HUDEP-2 (cell line): ENCODE data around the gene SNF8.
A peak's percentile ranks its signal among the peaks of the same experiment; 100 is the strongest.
"Not testable (repeated sequence)": the region's sequence is repeated elsewhere in the genome, so short reads cannot be mapped to it uniquely, and the experiment has no call there.

Experiments
- DNase-seq, 76 experiments: peaks; one replicate each; lab custom pipeline; 2025; ENCODE audit not compliant: unreplicated experiment in 76 of 76; lab: John Stamatoyannopoulos, UW

The SNF8 gene

GRCh38 chr17:48944515-48945260 lies at the start of gene SNF8:
TSS of gene SNF8 (minus strand) at chr17:48944842. CDS start at chr17:48944734, 108 bp downstream.
- peak in 75 of 76 experiments; percentile 21 to 94 (median 80) for DNase-seq

DNA sequence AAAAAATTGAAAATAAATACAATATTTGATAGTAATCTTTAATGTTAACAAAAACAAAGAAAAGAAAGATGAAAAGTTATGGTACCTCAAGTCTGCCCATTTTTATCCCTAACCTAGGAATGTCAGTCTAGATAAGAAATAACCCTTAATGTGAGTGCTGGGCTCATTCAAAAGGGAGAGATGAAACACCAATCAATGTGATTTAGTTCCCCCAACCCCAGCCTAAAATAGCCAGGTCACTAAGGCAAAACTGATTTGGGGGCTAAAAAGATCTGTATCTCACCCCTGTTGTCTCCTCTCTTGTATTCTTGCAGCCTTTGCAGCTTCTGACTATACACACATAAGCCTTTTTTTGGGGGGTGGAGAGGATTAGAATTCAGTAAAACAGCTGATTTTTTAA lies 49.3 kb upstream of the SNF8 start:
- no peak for DNase-seq

DNA sequence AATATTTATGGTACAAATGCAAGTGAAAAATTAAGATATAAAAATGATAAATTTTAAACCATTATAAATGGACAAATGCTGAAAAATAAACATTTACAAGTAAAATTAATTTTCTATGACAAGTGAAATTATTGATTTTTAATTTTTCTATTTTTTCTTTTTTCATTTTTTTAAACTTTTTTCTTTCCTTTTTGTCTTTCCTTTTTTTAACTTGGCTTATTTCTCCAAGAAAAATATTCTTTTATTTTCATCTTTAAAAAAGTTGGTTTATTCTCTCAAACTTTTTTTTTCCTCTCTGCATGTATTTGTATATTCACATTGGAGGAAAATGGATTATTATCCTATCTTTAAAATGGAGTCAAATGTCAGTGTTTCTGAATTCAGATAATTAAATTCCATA lies 48.7 kb upstream of the SNF8 start:
- no peak for DNase-seq

- DNase-seq = no peak
Observed at GRCh38 chr17:48992444-48992843, 47.8 kb upstream of the SNF8 start.

- DNase-seq = no peak
Observed at GRCh38 chr17:48990882-48991357, 46.3 kb upstream of the SNF8 start.

GRCh38 chr17:48989100-48989499 lies 44.5 kb upstream of the SNF8 start:
- no peak for DNase-seq

DNA sequence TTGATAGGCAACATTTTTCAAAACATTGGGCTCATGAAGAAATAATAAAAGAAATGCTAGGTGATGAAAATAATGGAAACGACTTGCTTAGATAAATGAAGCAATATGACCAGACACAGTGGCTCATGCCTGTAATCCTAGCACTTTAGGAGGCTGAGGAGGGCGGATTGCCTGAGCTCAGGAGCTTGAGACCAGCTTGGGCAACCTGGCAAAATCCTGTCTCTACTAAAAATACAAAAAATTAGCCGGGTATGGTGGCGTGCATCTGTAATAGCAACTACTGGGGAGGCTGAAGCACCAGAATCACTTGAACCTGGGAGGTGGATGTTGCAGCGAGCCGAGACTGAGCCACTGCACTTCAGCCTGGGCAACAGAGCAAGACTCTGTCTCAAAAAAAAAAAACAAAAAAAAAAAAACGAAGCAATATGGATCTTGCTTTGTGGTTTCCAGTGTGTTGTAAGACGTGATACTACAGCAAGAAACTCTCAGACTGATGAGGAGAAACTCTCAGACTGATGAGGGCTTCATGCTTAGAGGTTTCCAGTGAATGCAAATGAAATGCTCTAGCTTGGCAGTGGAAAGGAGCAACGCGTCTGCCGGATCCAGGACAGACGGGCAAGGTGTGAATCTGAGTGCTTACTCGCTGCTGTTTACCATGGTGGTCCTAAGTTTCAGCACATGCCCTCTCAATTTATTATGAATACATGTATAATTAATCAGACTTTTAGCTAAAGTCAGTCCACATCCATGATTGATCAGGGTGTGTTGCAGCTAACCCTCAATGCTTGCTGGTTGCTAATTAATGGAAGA lies 41.0 kb upstream of the SNF8 start:
- no peak for DNase-seq

DNA sequence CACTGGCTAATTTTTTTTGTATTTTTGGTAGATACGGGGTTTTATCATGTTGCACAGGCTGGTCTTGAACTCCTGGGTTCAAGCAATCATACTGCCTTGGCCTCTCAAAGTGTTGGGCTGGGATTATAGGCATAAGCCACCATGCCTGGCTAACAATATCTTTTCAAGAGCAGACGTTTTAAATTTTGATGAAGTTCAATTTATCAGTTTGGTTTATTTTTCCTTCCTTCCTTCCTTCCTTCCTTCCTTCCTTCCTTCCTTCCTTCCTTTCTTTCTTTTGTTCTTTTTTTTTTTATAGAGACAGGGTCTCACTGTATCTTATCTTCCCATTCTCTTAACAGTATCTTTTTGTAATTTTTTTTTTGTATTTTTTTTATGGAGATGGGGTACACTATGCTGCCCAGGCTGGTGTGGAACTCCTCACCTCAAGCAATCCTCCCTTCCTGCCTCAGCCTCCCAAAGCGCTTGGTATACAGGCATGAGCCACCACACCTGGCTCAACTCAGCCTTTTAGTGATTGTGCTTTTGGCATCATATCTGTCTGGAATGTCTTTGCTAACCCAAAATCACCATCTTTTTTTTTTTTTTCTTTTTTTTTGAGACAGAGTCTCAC lies 37.4 kb upstream of the SNF8 start:
- no peak for DNase-seq

DNA sequence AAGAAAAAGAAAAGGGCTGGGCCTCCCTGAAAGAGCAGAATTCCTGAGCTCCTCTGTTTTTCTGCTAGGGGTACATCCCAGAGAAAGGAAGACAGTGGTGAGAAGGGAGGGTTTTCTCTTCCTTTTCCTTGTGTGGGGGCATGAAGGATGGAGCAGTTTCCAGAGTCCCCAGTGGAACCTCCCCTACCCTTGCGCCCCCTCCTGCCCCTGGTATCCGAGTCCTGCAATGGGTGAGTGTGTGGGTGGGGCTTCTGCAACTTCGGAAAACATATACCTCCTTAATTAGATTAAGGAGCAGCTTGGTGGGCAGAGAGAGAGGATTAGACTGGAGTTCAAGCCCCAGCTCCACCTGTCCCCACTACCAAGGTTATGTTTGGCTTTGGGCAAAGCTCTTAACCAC lies 29.2 kb upstream of the SNF8 start:
- DNase-seq = no peak

DNA sequence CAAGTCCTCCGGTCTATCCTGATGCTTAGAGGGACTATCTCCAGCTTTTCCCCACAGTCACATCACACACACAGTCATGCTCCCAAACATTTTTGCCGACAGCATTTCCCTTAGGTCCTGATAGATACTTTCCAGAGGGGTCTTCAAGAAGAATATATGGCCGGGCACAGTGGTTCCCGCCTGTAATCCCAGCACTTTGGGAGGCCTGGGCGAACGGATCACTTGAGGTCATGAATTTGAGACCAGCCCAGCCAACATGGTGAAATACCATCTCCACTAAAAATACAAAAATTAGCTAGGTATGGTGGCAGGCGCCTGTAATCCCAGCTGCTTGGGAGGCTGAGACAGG lies 28.1 kb upstream of the SNF8 start:
- no peak for DNase-seq

DNA sequence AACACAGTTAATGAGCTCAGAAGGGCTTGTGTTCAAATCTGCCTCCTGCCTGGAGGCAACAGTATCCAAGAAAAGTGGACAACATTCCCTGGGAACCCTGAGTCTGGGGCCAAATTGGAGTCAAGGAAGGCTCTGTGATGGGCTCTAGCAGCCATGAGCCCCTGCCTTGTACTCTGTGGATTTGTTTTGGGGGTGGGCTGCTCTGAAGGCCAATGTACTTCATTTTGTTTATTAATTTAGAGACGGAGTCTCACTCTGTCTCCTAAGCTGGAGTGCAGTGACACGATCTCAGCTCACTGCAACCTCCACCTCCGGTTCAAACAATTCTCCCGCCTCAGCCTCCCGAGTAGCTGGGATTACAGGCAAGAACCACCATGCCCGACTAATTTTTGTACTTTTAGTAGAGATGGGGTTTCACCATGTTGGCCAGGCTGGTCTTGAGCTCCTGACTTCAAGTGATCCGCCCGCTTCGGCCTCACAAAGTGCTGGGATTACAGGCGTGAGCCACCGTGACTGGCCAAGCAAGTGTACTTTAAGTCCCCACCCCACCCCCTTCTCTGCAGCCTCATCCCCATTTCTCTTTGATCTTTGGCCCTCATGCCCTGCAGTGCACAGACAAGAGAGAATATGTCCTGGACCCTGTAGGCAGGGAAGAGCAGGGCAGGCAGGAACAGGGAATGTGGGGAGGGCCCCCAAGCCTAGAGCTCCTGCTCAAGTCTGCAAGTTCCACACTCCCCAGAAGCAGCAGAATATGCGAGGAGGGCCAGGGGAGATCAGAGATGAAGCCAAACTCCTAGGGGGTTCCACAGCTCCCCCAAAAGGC lies 26.4 kb upstream of the SNF8 start:
- no peak for DNase-seq

- peak in 6 of 76 experiments; percentile 14 to 37 (median 28) for DNase-seq
Observed at GRCh38 chr17:48970224-48970623, 25.6 kb upstream of the SNF8 start.

DNA sequence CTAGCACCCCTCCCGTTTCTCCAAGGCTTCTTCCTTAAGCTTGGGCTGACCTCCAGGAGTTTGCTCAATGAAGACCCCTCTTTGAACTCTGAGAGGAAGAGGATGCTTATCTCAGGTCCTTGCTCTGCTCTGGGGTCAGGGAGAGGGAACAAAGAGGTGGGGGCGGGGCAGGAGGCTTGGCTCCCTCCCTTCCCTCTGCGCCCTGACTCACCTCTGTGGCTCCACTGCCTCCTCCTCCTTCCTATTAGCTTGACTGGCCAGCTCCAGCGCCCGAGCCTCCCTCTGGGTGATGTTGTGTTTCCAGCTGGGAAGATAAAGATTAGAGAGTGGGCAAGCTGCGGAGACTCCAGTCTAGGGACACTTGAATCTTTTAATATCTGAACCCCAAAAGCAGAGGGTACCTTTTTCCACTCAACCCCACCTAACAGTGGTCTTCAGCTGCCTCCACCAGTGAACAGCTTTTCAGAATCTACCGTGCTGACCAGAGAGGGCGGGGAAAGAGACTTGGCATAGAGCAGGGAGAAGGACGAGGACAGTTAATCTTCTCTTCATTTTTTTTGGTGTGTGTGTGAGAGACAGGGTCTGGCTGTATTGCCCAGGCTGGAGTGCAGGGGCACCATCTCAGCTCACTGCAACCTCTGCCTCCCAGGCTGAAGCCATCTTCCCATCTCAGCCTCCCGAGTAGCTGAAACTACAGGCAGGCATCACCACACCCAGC lies 17.0 kb upstream of the SNF8 start:
- no peak for DNase-seq

- DNase-seq = no peak
Observed at GRCh38 chr17:48960834-48961515, 16.3 kb upstream of the SNF8 start.

GRCh38 chr17:48954300-48954755 lies 9.7 kb upstream of the SNF8 start:
- DNase-seq = peak in 20 of 76 experiments; percentile 2 to 59 (median 29)

GRCh38 chr17:48952904-48953303 lies 8.3 kb upstream of the SNF8 start:
- no peak for DNase-seq

DNA sequence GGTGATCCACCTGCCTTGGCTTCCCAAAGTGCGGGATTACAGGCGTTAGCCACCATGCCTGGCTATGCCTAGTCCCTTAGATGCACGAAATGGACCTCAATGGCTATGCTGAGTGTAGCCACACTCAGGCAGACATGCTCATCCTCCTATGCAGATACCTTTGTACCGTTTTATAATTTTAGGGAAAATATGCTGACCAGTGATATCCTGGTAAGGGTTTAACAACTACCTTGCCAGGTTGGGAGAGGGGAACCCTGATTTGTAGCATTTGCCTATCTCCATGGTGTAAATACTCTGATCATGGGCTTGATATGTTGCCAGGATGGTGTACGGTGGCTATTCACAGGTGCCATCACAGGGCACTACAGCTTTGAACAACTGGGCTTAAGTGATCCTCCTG lies 6.9 kb upstream of the SNF8 start:
- DNase-seq = no peak

DNA sequence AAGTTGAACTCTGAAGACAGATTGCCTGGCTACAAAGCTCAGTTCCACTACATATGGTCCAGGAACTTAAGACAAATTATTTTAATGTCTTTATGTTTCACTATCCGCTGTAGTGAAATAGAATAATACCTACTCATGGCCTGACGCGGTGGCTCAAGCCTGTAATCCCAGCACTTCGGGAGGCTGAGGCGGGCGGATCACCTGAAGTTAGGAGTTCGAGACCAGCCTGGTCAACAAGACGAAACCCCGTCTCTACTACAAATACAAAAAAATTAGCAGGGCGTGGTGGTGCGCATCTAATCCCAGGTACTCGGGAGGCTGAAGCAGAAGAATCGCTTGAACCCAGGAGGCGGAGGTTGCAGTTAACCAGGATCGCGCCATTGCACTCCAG lies 614 bp upstream of the SNF8 start:
- not testable (repeated sequence) for DNase-seq

GRCh38 chr17:48933035-48933434 lies 11.6 kb downstream of the SNF8 start:
- no peak for DNase-seq
